GM18870 (cell line): Measurements from ENCODE around the gene NPIPB2.
"Not testable (repeated sequence)": the region's sequence is repeated elsewhere in the genome, so short reads cannot be mapped to it uniquely, and the experiment has no call there.

ENCODE experiments used
- ATAC-seq: cut with Tn5 transposase; IDR thresholded peaks from one replicate; pipeline ENCODE4 v1.9.1; 2021; ENCODE audit warnings: moderate library complexity; ENCODE audit not compliant: unreplicated experiment

Gene NPIPB2

DNA sequence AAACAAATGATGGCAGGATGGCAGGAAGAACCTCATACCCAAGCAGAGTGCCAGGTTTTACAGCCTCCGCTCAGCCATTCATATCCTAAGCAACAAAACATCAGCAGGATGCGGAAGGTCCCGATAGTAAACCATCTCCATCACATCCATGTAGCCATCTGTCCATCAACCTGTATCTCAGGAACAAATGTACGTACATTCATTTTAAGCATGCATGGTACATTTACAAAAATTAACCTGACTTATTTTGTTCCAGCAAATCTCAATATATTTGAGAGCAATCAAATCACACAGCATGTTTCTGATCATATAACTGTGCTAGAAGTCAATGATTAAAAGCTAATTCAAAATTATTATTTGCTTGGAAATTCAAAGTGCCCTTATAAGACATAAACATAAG is at the start of gene NPIPB2:
Gene NPIPB2, minus strand, starts transcription at position 101 of the 400 bp plus-strand sequence. Its CDS starts 0 bp downstream, at position 101.
- not testable (repeated sequence) for ATAC-seq

- peak; percentile 53 for ATAC-seq
These were observed 49.0 kb upstream of the NPIPB2 start for GRCh38 chr16:11990702-11991390.

DNA sequence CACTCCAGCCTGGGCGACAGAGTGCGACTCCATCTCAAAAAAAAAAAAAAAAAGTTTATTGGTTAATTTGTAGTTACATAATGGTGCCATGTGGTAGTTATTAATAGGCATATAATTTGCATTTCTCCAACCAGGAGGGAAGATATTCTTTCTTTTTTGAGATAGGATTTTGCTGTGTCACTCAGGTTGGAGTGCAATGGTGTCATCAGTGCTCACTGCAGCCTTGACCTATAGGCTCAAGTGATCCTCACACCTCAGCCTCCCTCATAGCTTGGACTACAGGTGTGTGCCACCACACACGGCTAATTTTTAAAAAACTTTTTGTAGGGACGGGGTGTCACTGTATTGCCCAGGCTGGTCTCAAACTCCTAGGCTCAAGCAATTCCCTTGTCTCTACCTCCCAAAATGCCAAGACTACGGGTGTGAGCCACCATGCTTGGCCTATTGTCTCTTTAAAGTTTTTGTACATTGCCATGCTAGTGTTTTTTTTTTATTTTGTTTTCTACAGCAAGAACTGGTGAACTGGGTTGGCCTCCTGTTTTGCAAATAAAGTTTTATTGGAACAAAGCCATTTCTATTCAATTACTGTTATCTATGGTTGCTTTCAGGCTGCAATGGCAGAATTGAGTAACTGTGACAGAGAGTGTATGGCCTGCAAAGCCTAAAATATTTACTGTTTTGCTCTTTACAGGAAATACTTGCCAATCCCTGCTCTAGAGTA is 46.6 kb upstream of the NPIPB2 start:
- ATAC-seq, result no peak

GRCh38 chr16:11986521-11987057 is 44.7 kb upstream of the NPIPB2 start:
- ATAC-seq, result no peak

GRCh38 chr16:11985250-11985649 is 43.4 kb upstream of the NPIPB2 start:
- ATAC-seq, result no peak

GRCh38 chr16:11980136-11980844 is 38.4 kb upstream of the NPIPB2 start:
- ATAC-seq, result peak; percentile 42

- ATAC-seq, result no peak
These were observed 37.3 kb upstream of the NPIPB2 start for GRCh38 chr16:11979013-11979672.

GRCh38 chr16:11978080-11978479 is 36.2 kb upstream of the NPIPB2 start:
- ATAC-seq, result no peak

GRCh38 chr16:11977376-11978041 is 35.7 kb upstream of the NPIPB2 start:
- ATAC-seq, result no peak

GRCh38 chr16:11976850-11977375 is 35.1 kb upstream of the NPIPB2 start:
- ATAC-seq, result no peak

DNA sequence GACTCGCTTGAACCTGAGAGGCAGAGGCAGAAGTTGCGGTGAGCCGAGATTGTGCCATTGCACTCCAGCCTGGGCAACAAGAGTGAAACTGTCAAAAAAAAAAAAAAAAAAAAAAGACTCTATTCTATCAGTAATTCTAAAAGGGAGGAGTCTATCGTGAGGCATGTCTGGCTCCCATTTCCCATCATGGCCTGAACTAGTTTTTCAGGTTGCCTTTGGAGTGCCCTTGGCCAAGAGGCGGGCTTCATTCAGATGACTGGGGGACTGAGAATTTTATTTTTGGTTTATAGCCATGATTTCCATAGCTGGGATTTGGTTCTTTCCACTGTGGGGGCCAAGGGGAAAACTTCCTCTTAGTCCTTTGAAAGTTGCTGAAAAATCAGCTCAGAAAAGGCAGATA is 31.2 kb upstream of the NPIPB2 start:
- no peak for ATAC-seq

GRCh38 chr16:11972128-11972527 is 30.3 kb upstream of the NPIPB2 start:
- ATAC-seq, result no peak

DNA sequence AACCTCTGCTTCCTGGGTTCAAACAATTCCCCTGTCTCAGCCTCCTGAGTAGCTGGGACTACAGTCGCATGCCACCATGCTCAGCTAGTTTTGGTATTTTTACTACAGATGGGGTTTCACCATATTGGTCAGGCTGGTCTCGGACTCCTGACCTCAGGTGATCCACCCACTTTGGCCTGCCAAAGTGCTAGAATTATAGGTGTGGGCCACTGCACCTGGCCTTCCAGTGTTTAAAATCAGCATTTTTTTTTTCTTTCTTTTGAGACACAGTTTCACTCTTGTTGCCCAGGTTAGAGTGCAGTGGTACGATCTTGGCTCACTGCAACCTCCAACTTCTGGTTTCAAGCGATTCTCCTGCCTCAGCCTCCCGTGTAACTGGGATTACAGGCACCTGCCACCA is 28.4 kb upstream of the NPIPB2 start:
- ATAC-seq, result not testable (repeated sequence)

GRCh38 chr16:11968577-11968976 is 26.7 kb upstream of the NPIPB2 start:
- ATAC-seq, result no peak

DNA sequence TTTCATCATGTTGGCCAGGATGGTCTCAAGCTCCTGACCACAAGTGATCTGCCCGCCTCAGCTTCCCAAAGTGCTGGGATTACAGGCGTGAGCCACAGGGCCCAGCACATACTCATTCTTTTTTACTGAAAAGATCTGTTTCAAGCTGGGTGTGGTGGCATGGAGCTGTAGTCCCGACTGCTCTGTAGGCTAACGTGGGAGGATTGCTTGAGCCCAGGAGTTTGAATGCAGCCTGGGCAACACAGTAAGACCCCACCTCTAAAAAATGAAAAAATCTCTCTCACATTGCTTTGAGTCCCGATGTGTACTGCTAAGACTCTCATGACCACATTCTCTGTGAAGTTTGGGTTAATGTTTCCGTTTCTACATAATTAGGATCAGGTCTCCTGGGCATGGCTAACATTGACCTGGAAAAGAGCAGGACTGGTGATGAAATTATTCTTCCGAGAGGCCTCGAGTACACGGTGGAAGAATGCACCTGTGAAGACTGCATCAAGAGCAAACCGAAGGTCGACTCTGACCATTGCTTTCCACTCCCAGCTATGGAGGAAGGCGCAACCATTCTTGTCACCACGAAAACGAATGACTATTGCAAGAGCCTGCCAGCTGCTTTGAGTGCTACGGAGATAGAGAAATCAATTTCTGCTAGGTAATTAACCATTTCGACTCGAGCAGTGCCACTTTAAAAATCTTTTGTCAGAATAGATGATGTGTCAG is 25.5 kb upstream of the NPIPB2 start:
- no peak for ATAC-seq

DNA sequence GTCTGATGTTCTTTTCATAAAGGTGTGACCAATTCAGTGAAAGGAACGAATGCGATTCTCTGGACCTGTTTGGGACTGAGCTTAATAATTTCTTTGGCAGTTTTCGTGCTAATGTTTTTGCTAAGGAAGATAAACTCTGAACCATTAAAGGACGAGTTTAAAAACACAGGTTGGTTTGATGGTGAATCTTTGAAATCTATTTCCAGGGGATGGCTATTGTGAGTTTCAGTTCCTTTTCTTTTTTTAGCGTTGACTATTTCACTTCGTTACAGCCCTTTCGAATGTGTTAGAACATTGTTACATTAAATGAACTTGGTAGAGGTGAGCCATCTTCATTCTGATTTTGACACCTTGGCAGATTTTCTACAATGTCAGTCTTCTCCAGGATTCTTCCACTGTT is 24.3 kb upstream of the NPIPB2 start:
- ATAC-seq, result peak; percentile 29

GRCh38 chr16:11964761-11965551 is 23.1 kb upstream of the NPIPB2 start, which contains the start of gene TNFRSF17:
Gene TNFRSF17 (plus strand): TSS chr16:11965210. CDS start chr16:11965325, 115 bp downstream.
- ATAC-seq, result peak; percentile 83

DNA sequence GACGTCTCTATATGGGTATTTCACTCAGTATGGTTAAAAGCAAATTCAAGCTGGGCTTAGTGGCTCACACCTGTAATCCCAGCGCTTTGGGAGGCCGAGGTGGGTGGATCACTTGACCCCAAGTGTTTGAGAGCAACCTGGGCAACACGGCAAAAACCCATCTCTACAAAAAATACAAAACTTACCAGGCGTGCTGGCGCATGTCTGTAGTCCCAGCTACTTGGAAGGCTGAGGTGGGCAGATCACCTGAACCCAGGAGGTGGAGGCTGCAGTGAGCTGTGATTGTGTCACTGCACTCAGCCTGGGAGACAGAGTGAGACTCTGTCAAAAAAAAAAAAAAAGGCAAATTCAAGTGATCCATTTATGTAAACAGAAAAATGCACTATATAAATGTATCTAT is 21.9 kb upstream of the NPIPB2 start:
- no peak for ATAC-seq

DNA sequence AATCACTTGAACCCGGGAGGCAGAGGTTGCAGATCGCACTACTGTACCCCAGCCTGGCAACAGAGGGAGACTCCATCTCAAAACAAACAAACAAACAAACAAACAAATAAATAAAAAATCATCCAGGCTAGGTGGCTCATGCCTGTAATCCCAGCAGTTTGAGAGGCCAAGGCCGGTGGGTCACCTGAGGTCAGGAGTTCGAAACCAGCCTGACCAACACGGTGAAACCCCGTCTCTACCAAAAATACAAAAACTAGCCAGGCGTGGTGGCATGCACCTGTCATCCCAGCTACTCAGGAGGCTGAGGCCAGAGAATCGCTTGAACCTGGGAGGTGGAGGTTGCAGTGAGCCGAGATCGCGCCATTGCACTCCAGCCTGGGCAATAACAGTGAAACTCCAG is 21.1 kb upstream of the NPIPB2 start:
- ATAC-seq, result not testable (repeated sequence)
